Measurements from ENCODE around the gene ADPGK.
"Not testable (repeated sequence)": the region's sequence is repeated elsewhere in the genome, so short reads cannot be mapped to it uniquely, and the experiment has no call there.

ADPGK gene

GRCh38 chr15:72732516-72732915 is 51.0 kb downstream of the ADPGK start:
- Histone ChIP-seq H3F3A (ENCODE audit: low read depth) (no peaks in the 10 kb centered on the region), H3K4me2 (ENCODE audit: low read depth, low read length, poor library complexity, severe bottlenecking) (no peak overlapping the region), H3K9me3 (ENCODE audit: insufficient read depth, low read depth, low read length) (no peaks in the 10 kb centered on the region), H4K20me1 (ENCODE audit: insufficient read depth, low read length, poor library complexity, severe bottlenecking) (no peaks in the 10 kb centered on the region), H3K4me3 (ENCODE audit: low read length, poor library complexity, severe bottlenecking) (no peak overlapping the region), H3K9me2 (replicated peaks; ENCODE audit: low read depth, low read length) (no peaks in the 10 kb centered on the region), H3K27me3 (ENCODE audit: insufficient read depth, low read length, poor library complexity, severe bottlenecking) (no peaks in the 10 kb centered on the region), H3K4me1 (ENCODE audit: insufficient read depth, low read length, poor library complexity, severe bottlenecking) (peaks cover 4% of the 10 kb centered on the region), H3K36me3 (ENCODE audit: insufficient read depth, low read length) (peaks cover 10% of the 10 kb centered on the region; the same call in 1 of the 2 replicates), H3K79me2 (ENCODE audit: insufficient read depth, low read length) (no peaks in the 10 kb centered on the region), H3K9ac (ENCODE audit: low read depth, low read length, poor library complexity, severe bottlenecking) (no peak overlapping the region), H2AFZ (ENCODE audit: low read length) (no peak overlapping the region)
- TF ChIP-seq EZH2phosphoT487 (IDR thresholded peaks at IDR 0.05; ENCODE audit: borderline replicate concordance) (no peak), CTCF (conservative IDR thresholded peaks at IDR 0.05; ENCODE audit: low read length) (peak; percentile 48)

GRCh38 chr15:72732086-72732485 is 51.5 kb downstream of the ADPGK start:
- TF ChIP-seq CTCF (conservative IDR thresholded peaks at IDR 0.05; ENCODE audit: low read length): no peak
- no peak for TF ChIP-seq EZH2phosphoT487 (IDR thresholded peaks at IDR 0.05; ENCODE audit: borderline replicate concordance)
- Histone ChIP-seq H3K27me3 (ENCODE audit: insufficient read depth, low read length, poor library complexity, severe bottlenecking) (no peaks in the 10 kb centered on the region), H4K20me1 (ENCODE audit: insufficient read depth, low read length, poor library complexity, severe bottlenecking) (no peaks in the 10 kb centered on the region), H3K4me3 (ENCODE audit: low read length, poor library complexity, severe bottlenecking) (no peak overlapping the region), H3K4me2 (ENCODE audit: low read depth, low read length, poor library complexity, severe bottlenecking) (no peak overlapping the region), H3K9me2 (replicated peaks; ENCODE audit: low read depth, low read length) (no peaks in the 10 kb centered on the region), H3K79me2 (ENCODE audit: insufficient read depth, low read length) (no peaks in the 10 kb centered on the region), H3K36me3 (ENCODE audit: insufficient read depth, low read length) (peaks cover 7% of the 10 kb centered on the region; the same call in 1 of the 2 replicates), H3F3A (ENCODE audit: low read depth) (no peaks in the 10 kb centered on the region), H3K9ac (ENCODE audit: low read depth, low read length, poor library complexity, severe bottlenecking) (no peak overlapping the region), H2AFZ (ENCODE audit: low read length) (no peak overlapping the region), H3K4me1 (ENCODE audit: insufficient read depth, low read length, poor library complexity, severe bottlenecking) (peaks cover 4% of the 10 kb centered on the region), H3K9me3 (ENCODE audit: insufficient read depth, low read depth, low read length) (no peaks in the 10 kb centered on the region)

- no peak overlapping the region for H2AFZ ChIP-seq (ENCODE audit: low read length)
- no peaks in the 10 kb centered on the region for H3K27me3 ChIP-seq (ENCODE audit: insufficient read depth, low read length, poor library complexity, severe bottlenecking)
- no peaks in the 10 kb centered on the region for H4K20me1 ChIP-seq (ENCODE audit: insufficient read depth, low read length, poor library complexity, severe bottlenecking)
- H3K36me3 ChIP-seq (ENCODE audit: insufficient read depth, low read length): no peaks in the 10 kb centered on the region
- H3K9me3 ChIP-seq (ENCODE audit: insufficient read depth, low read depth, low read length): no peaks in the 10 kb centered on the region
- no peak overlapping the region for H3K9ac ChIP-seq (ENCODE audit: low read depth, low read length, poor library complexity, severe bottlenecking)
- no peaks in the 10 kb centered on the region for H3K4me1 ChIP-seq (ENCODE audit: insufficient read depth, low read length, poor library complexity, severe bottlenecking)
- no peak overlapping the region for H3K4me3 ChIP-seq (ENCODE audit: low read length, poor library complexity, severe bottlenecking)
- no peaks in the 10 kb centered on the region for H3F3A ChIP-seq (ENCODE audit: low read depth)
- no peak overlapping the region for H3K4me2 ChIP-seq (ENCODE audit: low read depth, low read length, poor library complexity, severe bottlenecking)
- H3K9me2 ChIP-seq (replicated peaks; ENCODE audit: low read depth, low read length): no peaks in the 10 kb centered on the region
- no peak for TF ChIP-seq CTCF (conservative IDR thresholded peaks at IDR 0.05; ENCODE audit: low read length)
- TF ChIP-seq EZH2phosphoT487 (IDR thresholded peaks at IDR 0.05; ENCODE audit: borderline replicate concordance): no peak
- H3K79me2 ChIP-seq (ENCODE audit: insufficient read depth, low read length): no peaks in the 10 kb centered on the region
These were observed 54.7 kb downstream of the ADPGK start for GRCh38 chr15:72728821-72729220.

- not testable (repeated sequence) for H2AFZ ChIP-seq (ENCODE audit: low read length); H3K4me2 ChIP-seq (ENCODE audit: low read depth, low read length, poor library complexity, severe bottlenecking); H4K20me1 ChIP-seq (ENCODE audit: insufficient read depth, low read length, poor library complexity, severe bottlenecking); H3K9me3 ChIP-seq (ENCODE audit: insufficient read depth, low read depth, low read length); H3F3A ChIP-seq (ENCODE audit: low read depth); H3K4me3 ChIP-seq (ENCODE audit: low read length, poor library complexity, severe bottlenecking); H3K4me1 ChIP-seq (ENCODE audit: insufficient read depth, low read length, poor library complexity, severe bottlenecking); H3K36me3 ChIP-seq (ENCODE audit: insufficient read depth, low read length); H3K27me3 ChIP-seq (ENCODE audit: insufficient read depth, low read length, poor library complexity, severe bottlenecking); H3K9me2 ChIP-seq (replicated peaks; ENCODE audit: low read depth, low read length); H3K79me2 ChIP-seq (ENCODE audit: insufficient read depth, low read length); H3K9ac ChIP-seq (ENCODE audit: low read depth, low read length, poor library complexity, severe bottlenecking)
These were observed 55.3 kb downstream of the ADPGK start for GRCh38 chr15:72728249-72728648.

Measured in Loucy (cell line).